Activated T-cell treated with anti-CD3 and anti-CD28 coated beads, Interleukin-2, amount 50 U/mL, for 72 hours (primary cell): Measurements from ENCODE around the gene FAAP20. TPM values are rescaled to one million over a fixed set of nuclear protein-coding genes. Genes with fewer than 3 reads are reported as not detected.

ENCODE experiments used
- ATAC-seq, 2 donors: fragments of 150-1000 bp; cut with Tn5 transposase; replicated peaks in 1 of 2; 2 replicates each; pipeline ENCODE4 v1.10.0; 2021; ENCODE audit warnings: moderate library complexity in 2 of 2, mild to moderate bottlenecking in 1 of 2
- DNase-seq, 2 donors: peaks; one replicate each; pipeline ENCODE4 v3.0.0; 2021 to 2022; ENCODE audit warnings: mixed read lengths in 1 of 2
- H3K27ac Mint-ChIP-seq: one replicate; pipeline ENCODE4 v1.8.0; 2022; ENCODE audit warnings: mild to moderate bottlenecking, moderate library complexity, mixed read lengths
- H3K27me3 Mint-ChIP-seq: one replicate; pipeline ENCODE4 v1.8.0; 2022; ENCODE audit warnings: low read depth, mixed read lengths
- H3K36me3 Mint-ChIP-seq, 2 donors: one replicate each; pipeline ENCODE4 v1.8.0; 2022; ENCODE audit warnings: mixed read lengths in 2 of 2, mild to moderate bottlenecking in 1 of 2; ENCODE audit not compliant: insufficient read depth in 2 of 2
- H3K4me1 Mint-ChIP-seq: one replicate; pipeline ENCODE4 v1.8.0; 2022; ENCODE audit warnings: low read depth, mixed read lengths
- H3K4me3 Mint-ChIP-seq, 2 donors: one replicate each; pipeline ENCODE4 v1.8.0; 2022; ENCODE audit warnings: mild to moderate bottlenecking in 2 of 2, mixed read lengths in 2 of 2, moderate library complexity in 2 of 2
- H3K9me3 Mint-ChIP-seq, 2 donors: one replicate each; pipeline ENCODE4 v1.8.0; 2022; ENCODE audit warnings: mixed read lengths in 2 of 2
- total RNA-seq, 2 donors: library from RNA; stranded (reverse); gene quantifications; one replicate each; pipeline ENCODE4 v1.2.3, GENCODE V29; 2022

Gene FAAP20
- total RNA-seq, 2 donors from 2014 or later: 74.6 to 80.4 TPM

DNA sequence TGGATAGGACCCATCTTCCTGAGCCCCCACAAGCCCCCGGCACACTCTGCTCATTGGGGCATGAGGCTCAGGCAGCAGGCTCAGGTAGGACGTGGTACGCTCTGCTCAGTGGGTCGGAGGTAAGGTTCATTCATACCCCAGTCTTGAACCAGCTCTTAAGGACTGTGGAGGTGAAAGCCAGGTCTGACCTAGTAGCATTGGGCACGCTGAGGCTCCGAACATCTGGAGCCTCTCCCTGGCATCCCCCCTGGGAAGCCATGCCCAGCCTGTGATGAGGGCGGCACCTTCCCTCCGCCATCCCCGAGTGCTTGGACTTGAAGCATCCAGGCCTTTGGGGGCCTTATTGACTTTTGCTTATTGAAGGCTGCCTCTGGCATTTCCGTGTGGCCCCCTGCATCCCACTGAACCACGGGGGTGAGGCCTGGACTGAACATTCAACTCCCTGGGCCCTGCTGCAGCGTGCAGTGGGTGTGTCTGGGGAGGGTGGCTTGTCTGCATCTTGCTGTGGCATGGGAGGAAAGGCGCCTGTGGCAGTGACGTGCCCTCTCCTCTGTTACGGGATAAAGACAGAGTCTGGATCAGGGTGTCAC lies 50.0 kb downstream of the FAAP20 start:
- H3K4me1 Mint-ChIP-seq: no peaks in the 10 kb centered on the region
- ATAC-seq (no peak), DNase-seq (no peak)
- no peak overlapping the region for H3K4me3 Mint-ChIP-seq
- no peaks in the 10 kb centered on the region for H3K27me3 Mint-ChIP-seq
- no peaks in the 10 kb centered on the region for H3K9me3 Mint-ChIP-seq
- H3K36me3 Mint-ChIP-seq: no peaks in the 10 kb centered on the region
- H3K27ac Mint-ChIP-seq: no peak overlapping the region

DNA sequence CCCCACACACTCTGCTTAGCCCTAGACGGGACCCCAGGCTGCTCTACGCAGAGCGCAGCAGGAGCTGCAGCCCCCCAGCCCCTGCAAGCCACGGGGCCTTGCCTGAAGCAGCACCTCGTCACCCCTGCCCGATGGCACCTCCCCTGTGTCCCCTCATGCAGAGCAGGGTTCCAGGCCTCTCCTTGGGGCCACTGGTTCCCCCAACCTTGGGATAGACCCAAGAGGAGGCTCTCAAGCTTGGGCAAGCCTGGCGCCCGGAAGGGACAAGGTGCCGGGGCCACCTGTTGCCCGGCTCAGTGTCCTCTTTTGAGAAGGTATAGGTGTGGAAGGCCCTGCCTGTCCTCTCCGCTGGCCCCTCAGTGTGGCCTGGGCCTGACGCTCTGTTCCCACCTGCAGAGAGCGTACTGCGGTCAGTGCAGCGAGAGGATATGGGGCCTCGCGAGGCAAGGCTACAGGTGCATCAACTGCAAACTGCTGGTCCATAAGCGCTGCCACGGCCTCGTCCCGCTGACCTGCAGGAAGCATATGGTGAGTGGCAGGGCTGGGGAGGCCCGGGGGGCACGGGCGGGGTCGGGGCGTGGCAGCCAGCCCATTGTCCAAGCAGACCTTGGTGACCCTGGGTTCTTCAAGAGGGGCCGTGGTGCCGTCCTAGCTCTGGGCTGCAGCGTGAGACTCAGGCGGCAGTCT lies 50.6 kb downstream of the FAAP20 start:
- Mint-ChIP-seq H3K4me1 (no peaks in the 10 kb centered on the region), H3K27ac (no peak overlapping the region), H3K27me3 (no peaks in the 10 kb centered on the region), H3K4me3 (no peak overlapping the region), H3K9me3 (no peaks in the 10 kb centered on the region), H3K36me3 (no peaks in the 10 kb centered on the region)
- no peak for ATAC-seq
- DNase-seq: no peak

DNA sequence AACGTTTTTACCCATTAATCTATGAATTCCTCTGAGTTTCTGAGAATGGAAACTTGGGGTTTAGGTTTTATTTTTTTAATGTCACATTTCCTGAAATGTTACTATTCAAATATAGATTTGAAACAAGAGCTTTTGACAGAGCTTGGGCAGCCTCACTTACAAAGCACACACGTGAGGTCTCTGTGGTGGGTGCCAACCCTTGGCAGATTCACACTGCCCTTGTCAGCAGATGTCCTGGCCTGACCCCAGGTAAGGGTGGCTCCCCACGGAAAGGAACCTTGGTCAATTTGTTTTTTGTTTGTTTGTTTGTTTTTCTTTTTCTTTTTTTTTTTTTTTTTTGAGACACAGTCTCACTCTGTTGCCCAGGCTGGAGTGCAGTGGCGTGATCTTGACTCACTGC lies 53.5 kb downstream of the FAAP20 start:
- Mint-ChIP-seq H3K36me3 (no peaks in the 10 kb centered on the region), H3K27me3 (no peaks in the 10 kb centered on the region), H3K4me1 (peaks cover 1% of the 10 kb centered on the region), H3K4me3 (no peak overlapping the region), H3K27ac (no peak overlapping the region), H3K9me3 (no peaks in the 10 kb centered on the region)
- ATAC-seq (no peak), DNase-seq (no peak)

Other genes with a start within 250 kb of the FAAP20 start
- not detected for gene CFAP74, start 191.0 kb downstream of the FAAP20 start, total RNA-seq
- not detected for gene GABRD, start 175.4 kb downstream of the FAAP20 start, total RNA-seq
- 10 to 100 TPM; 12.3 to 16.8 TPM for gene PRKCZ, start 144.4 kb downstream of the FAAP20 start, total RNA-seq
- gene SKI, start 33.5 kb upstream of the FAAP20 start, total RNA-seq: 10 to 100 TPM; 28.5 to 32.3 TPM
- 1 to 10 TPM; 6.8 to 6.9 TPM for gene MORN1, start 196.8 kb upstream of the FAAP20 start, total RNA-seq
- 100 to 1,000 TPM; 160 to 166 TPM for gene RER1, start 197.1 kb upstream of the FAAP20 start, total RNA-seq
- 10 to 100 TPM; 10.2 to 11.4 TPM for gene PEX10, start 217.8 kb upstream of the FAAP20 start, total RNA-seq